Endothelial cell of umbilical vein (primary cell): Measurements from ENCODE around the gene ABTB2. TPM values are rescaled to one million over a fixed set of nuclear protein-coding genes. Genes with fewer than 3 reads are reported as not detected.

Experiments used
- BruUV-seq: library from RNA; stranded (reverse); fragments of 400-500 nt; replicated peaks from 2 replicates; lab custom pipeline; 2021; lab: Mats Ljungman, UMichigan
- CTCF ChIA-PET: fragments of 300-600, 350-600 bp; sonication (Branson Sonifier 250); formaldehyde crosslinking; loops from one replicate; lab custom pipeline; 2021; ENCODE audit warnings: antibody characterized with exemption, inconsistent platforms; lab: Charles Lee
- POLR2A ChIA-PET: fragments of 300-600, 350-600 bp; sonication (Branson Sonifier 250); formaldehyde crosslinking; loops from one replicate; lab custom pipeline; 2021; ENCODE audit warnings: antibody characterized with exemption, inconsistent platforms; lab: Charles Lee
- DNase-seq: peaks from one replicate; pipeline ENCODE4 v3.0.0-alpha.2; 2011; ENCODE audit warnings: low read depth, low spot score
- FAIRE-seq: peaks from 2 replicates; lab custom pipeline; 2011; peaks lifted over from hg19 to GRCh38; lab: Jason Lieb, UNC
- H2AFZ ChIP-seq: 2 replicates; pipeline ENCODE4 v1.6.0; 2012; ENCODE audit warnings: low read depth, low read length, control low read depth, inconsistent platforms
- H3K27ac ChIP-seq: 2 replicates; pipeline ENCODE4 v1.5.1; 2011; ENCODE audit warnings: low read depth, mild to moderate bottlenecking, control low read depth, low read length, moderate library complexity; ENCODE audit not compliant: insufficient read depth
- H3K27me3 ChIP-seq, 2 experiments: 2 replicates each; pipeline versions ENCODE4 v1.6.0 to v1.6.1; 2011; ENCODE audit warnings: low read length in 2 of 2, mixed read lengths in 1 of 2; ENCODE audit not compliant: control insufficient read depth in 2 of 2, insufficient read depth in 2 of 2
- H3K36me3 ChIP-seq, 2 experiments: 2 replicates in 1 of 2; 3 replicates in 1 of 2; pipeline ENCODE4 v1.5.1; 2011; ENCODE audit warnings: low read length in 2 of 2, mild to moderate bottlenecking in 1 of 2, moderate library complexity in 1 of 2; ENCODE audit not compliant: control insufficient read depth in 2 of 2, insufficient read depth in 2 of 2; ENCODE audit errors: extremely low read depth in 1 of 2
- H3K4me1 ChIP-seq: 3 replicates; pipeline ENCODE4 v1.5.1; 2011; ENCODE audit warnings: mild to moderate bottlenecking, low read length; ENCODE audit not compliant: control insufficient read depth, insufficient read depth; ENCODE audit errors: extremely low read depth
- H3K4me2 ChIP-seq: 2 replicates; pipeline ENCODE4 v1.6.1; 2011; ENCODE audit warnings: low read length, control low read depth, mixed read lengths; ENCODE audit not compliant: insufficient read depth
- H3K4me3 ChIP-seq, 3 experiments: fragments of 200-600 bp in 1 of 3; sonication (generic), shearing (Covaris generic) in 1 of 3; replicated peaks in 1 of 3; 2 replicates each; pipeline ENCODE4 v1.5.1; 2011 to 2016; ENCODE audit warnings: control low read depth in 3 of 3, low read length in 3 of 3, mild to moderate bottlenecking in 2 of 3, inconsistent platforms in 1 of 3, low read depth in 1 of 3, moderate library complexity in 1 of 3; ENCODE audit not compliant: insufficient read depth in 1 of 3
- H3K79me2 ChIP-seq: 2 replicates; pipeline ENCODE4 v1.6.0; 2012; ENCODE audit warnings: low read length, inconsistent platforms; ENCODE audit not compliant: control insufficient read depth, insufficient read depth
- H3K9ac ChIP-seq: replicated peaks from 2 replicates; pipeline ENCODE3; 2011; ENCODE audit warnings: low read length, control low read depth; ENCODE audit not compliant: insufficient read depth; ENCODE audit errors: extremely low read depth
- H3K9me1 ChIP-seq: replicated peaks from 3 replicates; pipeline ENCODE4 v1.6.0; 2011; ENCODE audit warnings: mild to moderate bottlenecking, low read length; ENCODE audit not compliant: control insufficient read depth, insufficient read depth; ENCODE audit errors: extremely low read depth
- H3K9me3 ChIP-seq: replicated peaks from 2 replicates; pipeline ENCODE4 v1.5.1; 2012; ENCODE audit warnings: low read length, inconsistent platforms; ENCODE audit not compliant: control insufficient read depth, insufficient read depth
- H4K20me1 ChIP-seq: replicated peaks from 2 replicates; pipeline ENCODE3; 2011; ENCODE audit warnings: mild to moderate bottlenecking, low read length; ENCODE audit not compliant: control insufficient read depth, insufficient read depth; ENCODE audit errors: extremely low read depth
- EZH2 ChIP-seq: IDR thresholded peaks from 2 replicates; pipeline ENCODE4 v1.6.1; 2012; ENCODE audit warnings: borderline replicate concordance, low read depth, mild to moderate bottlenecking, moderate library complexity, low read length, inconsistent platforms; ENCODE audit not compliant: severe bottlenecking
- FOS ChIP-seq: IDR thresholded peaks from 2 replicates; pipeline ENCODE4 v1.6.1; 2011; ENCODE audit warnings: mild to moderate bottlenecking, low read length, moderate library complexity, borderline replicate concordance; ENCODE audit not compliant: insufficient read depth
- GATA2 ChIP-seq: IDR thresholded peaks from 2 replicates; pipeline ENCODE4 v1.7.0; 2011; ENCODE audit warnings: low read depth, mild to moderate bottlenecking, moderate library complexity, mixed read lengths, low read length; ENCODE audit not compliant: insufficient read length, insufficient read depth
- JUN ChIP-seq: IDR thresholded peaks from 2 replicates; pipeline ENCODE4 v1.6.1; 2011; ENCODE audit warnings: borderline replicate concordance, low read depth; ENCODE audit not compliant: insufficient read length, insufficient read depth
- MYC ChIP-seq: IDR thresholded peaks from one replicate; pipeline ENCODE4 v1.6.1; 2011; ENCODE audit warnings: mild to moderate bottlenecking, low read depth, low read length
- POLR2A ChIP-seq: IDR thresholded peaks from 2 replicates; pipeline ENCODE4 v1.6.1; 2012; ENCODE audit warnings: low read depth, mild to moderate bottlenecking, control low read depth, low read length
- POLR2AphosphoS5 ChIP-seq: IDR thresholded peaks from 2 replicates; pipeline ENCODE4 v1.6.1; 2012; ENCODE audit warnings: low read depth, mild to moderate bottlenecking, control low read depth, low read length, moderate library complexity; ENCODE audit not compliant: insufficient read depth
- dilution Hi-C: fragments of 300-500 bp; cut with MboI; formaldehyde crosslinking; loops from one replicate; pipeline ENCODE4 v1.15.0; 2019; ENCODE audit warnings: low sequenced_read_pairs; ENCODE audit not compliant: extremely low pct_ligation_motif_present
- intact Hi-C: fragments of 100-400 bp; cut with micrococcal nuclease; formaldehyde crosslinking; loops from one replicate; pipeline ENCODE4 v1.10.0; 2022
- polyA plus RNA-seq, 4 experiments: library from polyadenylated mRNA; depleted of rRNA in 3 of 4; stranded (reverse) in 3 of 4; unstranded in 1 of 4; fragments of >200 nt; gene quantifications; 2 replicates each; pipeline versions ENCODE4 v1.2.1 to v1.2.3, GENCODE V29; 2011 to 2012; ENCODE audit warnings: missing spikeins in 1 of 4
- total RNA-seq: library from RNA; stranded (reverse); gene quantifications from 2 replicates; pipeline ENCODE4 v1.2.3, GENCODE V29; 2021
- TF ChIP-seq, protein P1 (sequence below): IDR thresholded peaks from 2 replicates; pipeline ENCODE4 v1.6.1; 2011; ENCODE audit not compliant: insufficient read depth, insufficient read length
- TF ChIP-seq, protein P2 (sequence below), 2 donors: IDR thresholded peaks; 1 replicate in 1 of 2; 2 replicates in 1 of 2; pipeline ENCODE4 v1.5.1; 2011; ENCODE audit warnings: low read length in 2 of 2, mild to moderate bottlenecking in 2 of 2, moderate library complexity in 2 of 2, control low read depth in 1 of 2, inconsistent platforms in 1 of 2, low read depth in 1 of 2; ENCODE audit not compliant: insufficient read depth in 1 of 2; ENCODE audit errors: extremely low read depth in 1 of 2

ABTB2 gene
- total and polyA plus RNA-seq, 2 donors (not counting 3 experiments of a cell fraction or from before 2014, with no cell fraction given) = 0.11 to 0.14 TPM

DNA sequence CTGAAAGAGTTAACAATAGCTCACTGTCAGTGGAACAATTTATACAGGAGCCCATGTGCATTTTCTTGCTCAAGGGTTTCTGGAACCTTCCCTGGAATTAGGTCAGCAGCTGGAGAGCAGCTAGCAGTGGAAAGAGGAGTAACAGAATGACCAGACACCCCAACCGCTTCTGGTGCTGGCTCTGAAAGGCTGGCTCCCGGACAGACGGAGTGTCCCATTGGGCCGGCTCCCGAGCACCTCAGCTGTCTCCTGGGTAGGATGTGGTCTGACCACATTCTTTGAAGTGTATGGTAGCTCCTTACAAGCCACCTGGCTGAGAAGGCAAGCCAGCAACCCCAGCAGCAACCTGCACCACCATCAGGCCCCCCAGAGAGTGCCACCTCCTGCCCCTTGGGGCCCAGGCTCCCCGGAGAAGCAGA lies 44.7 kb downstream of the ABTB2 start:
- DNase-seq (no peak), FAIRE-seq (no peak)
- Histone ChIP-seq H3K9me3 (no peaks in the 10 kb centered on the region), H3K27me3 (no peaks in the 10 kb centered on the region), H3K9ac (no peak overlapping the region), H3K79me2 (no peaks in the 10 kb centered on the region), H3K4me2 (no peak overlapping the region), H3K4me3 (no peak overlapping the region), H3K4me1 (no peaks in the 10 kb centered on the region), H4K20me1 (no peaks in the 10 kb centered on the region), H2AFZ (no peak overlapping the region), H3K27ac (no peak overlapping the region), H3K36me3 (no peaks in the 10 kb centered on the region), H3K9me1 (no peaks in the 10 kb centered on the region)
- no TSS peak for BruUV-seq
- TF ChIP-seq, protein P1, sequence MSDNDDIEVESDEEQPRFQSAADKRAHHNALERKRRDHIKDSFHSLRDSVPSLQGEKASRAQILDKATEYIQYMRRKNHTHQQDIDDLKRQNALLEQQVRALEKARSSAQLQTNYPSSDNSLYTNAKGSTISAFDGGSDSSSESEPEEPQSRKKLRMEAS = no peak
- TF ChIP-seq EZH2 (no peak), JUN (no peak)
- intact Hi-C loops (no loop called here), dilution Hi-C loops (no loop called here)
- ChIA-PET POLR2A (no interaction called here), CTCF (no interaction called here)

DNA sequence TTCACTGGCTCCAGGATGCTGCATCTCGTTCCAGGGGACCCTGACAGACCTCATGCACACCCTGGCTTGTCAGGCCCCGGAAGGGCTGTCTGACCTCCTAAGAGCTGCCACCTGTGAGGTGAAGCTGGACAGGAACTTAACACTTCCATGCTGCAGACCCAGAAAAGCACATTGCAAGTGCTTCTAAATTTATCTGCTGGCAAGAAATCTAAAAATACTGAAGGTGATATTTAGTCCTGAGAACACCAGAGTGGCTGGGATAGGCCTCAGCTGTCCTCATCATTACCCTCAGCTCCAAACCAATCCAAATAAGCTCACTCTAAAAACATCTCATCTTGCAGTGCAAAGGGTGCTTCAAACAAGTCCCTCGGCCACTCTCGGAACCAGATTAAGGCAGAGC lies 46.7 kb downstream of the ABTB2 start:
- Histone ChIP-seq H4K20me1 (no peaks in the 10 kb centered on the region), H3K36me3 (no peaks in the 10 kb centered on the region), H3K4me2 (no peak overlapping the region), H2AFZ (no peak overlapping the region), H3K27me3 (no peaks in the 10 kb centered on the region), H3K4me1 (no peaks in the 10 kb centered on the region), H3K79me2 (no peaks in the 10 kb centered on the region), H3K9me3 (no peaks in the 10 kb centered on the region), H3K27ac (no peak overlapping the region), H3K9ac (no peak overlapping the region), H3K4me3 (no peak overlapping the region), H3K9me1 (no peaks in the 10 kb centered on the region)
- CTCF ChIA-PET = no interaction called here
- intact Hi-C loops (no loop called here), dilution Hi-C loops (no loop called here)
- TF ChIP-seq MYC (no peak), EZH2 (no peak), POLR2A (no peak), POLR2AphosphoS5 (no peak), FOS (no peak), JUN (no peak), GATA2 (no peak)
- TF ChIP-seq, protein P1 = no peak
- TF ChIP-seq, protein P2, sequence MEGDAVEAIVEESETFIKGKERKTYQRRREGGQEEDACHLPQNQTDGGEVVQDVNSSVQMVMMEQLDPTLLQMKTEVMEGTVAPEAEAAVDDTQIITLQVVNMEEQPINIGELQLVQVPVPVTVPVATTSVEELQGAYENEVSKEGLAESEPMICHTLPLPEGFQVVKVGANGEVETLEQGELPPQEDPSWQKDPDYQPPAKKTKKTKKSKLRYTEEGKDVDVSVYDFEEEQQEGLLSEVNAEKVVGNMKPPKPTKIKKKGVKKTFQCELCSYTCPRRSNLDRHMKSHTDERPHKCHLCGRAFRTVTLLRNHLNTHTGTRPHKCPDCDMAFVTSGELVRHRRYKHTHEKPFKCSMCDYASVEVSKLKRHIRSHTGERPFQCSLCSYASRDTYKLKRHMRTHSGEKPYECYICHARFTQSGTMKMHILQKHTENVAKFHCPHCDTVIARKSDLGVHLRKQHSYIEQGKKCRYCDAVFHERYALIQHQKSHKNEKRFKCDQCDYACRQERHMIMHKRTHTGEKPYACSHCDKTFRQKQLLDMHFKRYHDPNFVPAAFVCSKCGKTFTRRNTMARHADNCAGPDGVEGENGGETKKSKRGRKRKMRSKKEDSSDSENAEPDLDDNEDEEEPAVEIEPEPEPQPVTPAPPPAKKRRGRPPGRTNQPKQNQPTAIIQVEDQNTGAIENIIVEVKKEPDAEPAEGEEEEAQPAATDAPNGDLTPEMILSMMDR (IDR thresholded peaks at IDR 0.05; ENCODE audit: extremely low read depth in 1 of 2, insufficient read depth in 1 of 2, low read depth in 1 of 2, low read length in 2 of 2) = no peak
- POLR2A ChIA-PET = no interaction called here
- no TSS peak for BruUV-seq
- DNase-seq = no peak
- FAIRE-seq = no peak
